GM12801 (cell line): ENCODE measurements around the gene F7.

ENCODE experiments used
- TF ChIP-seq, protein P1 (sequence below): IDR thresholded peaks from one replicate; pipeline ENCODE4 v1.5.1; 2011; ENCODE audit warnings: control low read depth; ENCODE audit not compliant: insufficient read length; ENCODE audit errors: extremely low read depth

Gene F7

DNA sequence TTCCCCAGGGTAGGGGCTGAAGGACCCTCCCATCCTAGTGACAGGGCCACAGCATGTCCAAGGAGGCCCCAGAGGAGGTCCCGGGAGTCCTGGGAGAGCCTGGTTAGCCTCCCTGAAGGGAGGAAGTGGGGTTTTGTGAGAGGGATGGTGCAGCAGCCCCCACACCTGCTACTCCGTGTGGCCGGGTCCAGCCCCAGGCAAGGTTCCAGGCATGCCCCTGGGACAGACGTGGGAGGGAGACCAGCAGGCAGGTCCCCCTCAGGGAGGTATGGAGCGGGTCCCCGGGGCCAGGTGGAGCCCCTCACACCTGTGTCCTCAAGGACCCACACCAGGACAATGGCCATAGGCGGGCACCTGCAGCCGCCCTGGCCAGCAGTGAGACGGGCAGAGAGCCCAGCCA, 1.9 kb upstream of the F7 start:
- TF ChIP-seq, protein P1, sequence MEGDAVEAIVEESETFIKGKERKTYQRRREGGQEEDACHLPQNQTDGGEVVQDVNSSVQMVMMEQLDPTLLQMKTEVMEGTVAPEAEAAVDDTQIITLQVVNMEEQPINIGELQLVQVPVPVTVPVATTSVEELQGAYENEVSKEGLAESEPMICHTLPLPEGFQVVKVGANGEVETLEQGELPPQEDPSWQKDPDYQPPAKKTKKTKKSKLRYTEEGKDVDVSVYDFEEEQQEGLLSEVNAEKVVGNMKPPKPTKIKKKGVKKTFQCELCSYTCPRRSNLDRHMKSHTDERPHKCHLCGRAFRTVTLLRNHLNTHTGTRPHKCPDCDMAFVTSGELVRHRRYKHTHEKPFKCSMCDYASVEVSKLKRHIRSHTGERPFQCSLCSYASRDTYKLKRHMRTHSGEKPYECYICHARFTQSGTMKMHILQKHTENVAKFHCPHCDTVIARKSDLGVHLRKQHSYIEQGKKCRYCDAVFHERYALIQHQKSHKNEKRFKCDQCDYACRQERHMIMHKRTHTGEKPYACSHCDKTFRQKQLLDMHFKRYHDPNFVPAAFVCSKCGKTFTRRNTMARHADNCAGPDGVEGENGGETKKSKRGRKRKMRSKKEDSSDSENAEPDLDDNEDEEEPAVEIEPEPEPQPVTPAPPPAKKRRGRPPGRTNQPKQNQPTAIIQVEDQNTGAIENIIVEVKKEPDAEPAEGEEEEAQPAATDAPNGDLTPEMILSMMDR = no peak

DNA sequence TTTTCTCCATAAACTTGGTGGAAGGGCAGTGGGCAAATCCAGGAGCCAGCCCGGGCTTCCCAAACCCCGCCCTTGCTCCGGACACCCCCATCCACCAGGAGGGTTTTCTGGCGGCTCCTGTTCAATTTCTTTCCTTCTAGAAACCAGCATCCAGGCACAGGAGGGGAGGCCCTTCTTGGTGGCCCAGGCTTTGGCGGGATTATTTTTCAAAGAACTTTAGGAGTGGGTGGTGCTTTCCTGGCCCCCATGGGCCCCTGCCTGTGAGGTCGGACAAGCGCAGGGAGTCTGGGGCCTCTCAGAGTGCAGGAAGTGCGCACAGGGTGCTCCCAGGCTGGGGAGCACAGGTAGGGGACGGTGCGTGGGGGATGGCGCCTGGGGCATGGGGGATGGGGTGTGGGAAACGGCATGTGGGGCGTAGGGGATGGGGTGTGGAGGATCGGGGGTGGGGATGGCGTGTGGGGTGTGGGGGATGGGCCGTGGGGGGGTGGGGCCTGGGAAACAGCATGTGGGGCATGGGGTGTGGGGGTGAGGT, 396 bp downstream of the F7 start:
- TF ChIP-seq, protein P1 = no peak

DNA sequence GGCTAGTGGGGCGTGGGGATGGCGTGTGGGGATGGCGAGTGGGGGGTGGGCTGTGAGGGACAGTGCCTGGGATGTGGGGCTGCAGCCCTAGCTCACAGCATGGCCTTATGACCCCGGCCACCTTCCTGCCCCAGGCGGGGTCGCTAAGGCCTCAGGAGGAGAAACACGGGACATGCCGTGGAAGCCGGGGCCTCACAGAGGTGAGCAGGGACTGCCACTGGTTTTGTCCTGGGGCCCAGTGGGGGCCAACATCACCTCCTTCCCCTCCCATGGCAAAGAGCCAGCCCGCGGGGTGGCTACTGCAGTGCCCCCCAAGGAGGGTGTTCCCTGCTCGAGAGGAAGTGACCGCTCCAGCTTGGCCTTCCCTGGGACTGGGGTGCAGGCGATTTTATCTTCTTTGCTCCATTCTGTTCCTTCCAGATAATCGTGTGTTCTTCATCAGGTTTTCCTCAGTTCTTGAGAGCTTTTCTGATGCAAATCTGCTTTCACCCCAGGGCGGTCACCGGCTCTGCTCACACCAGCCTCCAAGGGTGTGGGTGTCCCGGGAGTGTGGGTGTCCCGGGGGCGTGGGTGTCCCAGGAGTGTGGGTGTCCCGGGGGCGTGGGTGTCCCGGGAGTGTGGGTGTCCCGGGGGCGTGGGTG, 1.2 kb downstream of the F7 start:
- TF ChIP-seq, protein P1 = no peak

DNA sequence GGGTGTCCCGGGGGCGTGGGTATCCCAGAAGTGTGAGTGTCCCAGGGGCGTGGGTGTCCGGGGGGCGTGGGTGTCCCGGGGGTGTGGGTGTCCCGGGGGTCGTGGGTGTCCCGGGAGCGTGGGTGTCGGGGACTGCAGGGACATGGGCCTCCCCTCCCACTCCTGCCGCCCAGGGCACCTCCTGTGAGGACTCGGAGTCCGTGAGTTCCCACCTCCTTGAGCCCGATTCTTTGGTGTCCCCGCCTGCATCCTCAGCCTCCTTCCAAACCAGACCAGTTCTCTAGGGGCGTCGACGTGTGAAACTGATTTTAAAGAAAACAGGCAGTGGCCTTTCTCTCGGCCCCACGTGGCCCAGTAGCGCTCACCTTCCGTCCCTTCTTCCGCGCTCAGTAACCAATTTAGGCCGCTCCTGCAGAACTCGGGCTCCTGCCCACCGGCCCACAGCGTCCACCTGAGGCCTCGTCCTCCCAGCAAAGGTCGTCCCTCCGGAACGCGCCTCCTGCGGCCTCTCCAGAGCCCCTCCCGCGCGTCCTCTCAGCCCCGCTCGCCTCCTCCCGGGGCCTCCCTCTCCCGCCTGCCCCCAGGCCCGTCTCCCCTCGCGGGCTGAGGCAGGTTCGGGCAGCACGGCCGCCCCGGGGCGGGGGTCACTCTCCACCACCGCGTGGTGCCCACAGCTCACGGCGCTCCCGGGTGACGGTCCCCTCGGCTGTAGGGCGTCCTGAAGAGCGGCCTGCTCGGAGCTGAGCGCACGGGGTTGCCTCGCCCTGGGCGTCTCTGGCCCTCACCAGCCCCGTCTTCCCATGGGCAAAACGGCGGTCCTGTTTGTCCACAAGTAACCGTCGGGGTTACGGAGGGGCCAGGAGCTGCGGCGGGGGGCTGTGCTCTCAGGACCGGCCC, 3.8 kb downstream of the F7 start:
- TF ChIP-seq, protein P1 = no peak

DNA sequence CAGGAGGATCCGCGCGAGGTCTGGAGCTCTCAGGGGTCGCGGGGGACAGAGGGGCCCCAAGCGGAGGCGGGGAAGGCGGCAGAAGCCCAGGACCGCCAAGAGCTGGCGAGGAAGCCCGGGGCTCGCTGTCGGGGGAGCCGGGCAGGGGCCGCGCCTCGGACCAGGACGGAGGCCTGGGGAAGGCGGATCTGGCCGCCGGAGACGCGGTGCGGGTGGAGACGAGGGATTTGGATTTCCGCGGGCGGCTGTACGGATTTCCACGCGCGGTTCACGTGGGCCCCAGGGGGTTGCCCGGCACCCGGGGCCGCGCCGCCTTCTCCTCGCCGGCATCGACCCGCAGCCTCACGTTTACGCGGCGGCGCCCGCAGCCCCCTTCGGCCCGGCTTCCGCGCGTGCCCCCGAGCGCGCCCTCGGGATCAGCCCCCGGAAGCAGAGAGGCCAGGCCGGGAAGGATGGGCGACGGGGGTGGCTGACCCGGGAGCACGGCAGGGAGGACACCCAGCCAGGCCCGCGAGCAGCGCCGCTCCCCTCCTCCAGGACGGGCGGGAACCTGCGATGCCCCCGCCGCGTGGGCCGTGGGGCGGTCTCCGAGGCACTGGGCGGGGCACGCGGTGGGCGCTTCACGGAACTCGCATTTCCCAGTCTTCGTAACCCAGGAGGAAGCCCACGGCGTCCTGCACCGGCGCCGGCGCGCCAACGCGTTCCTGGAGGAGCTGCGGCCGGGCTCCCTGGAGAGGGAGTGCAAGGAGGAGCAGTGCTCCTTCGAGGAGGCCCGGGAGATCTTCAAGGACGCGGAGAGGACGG, 4.7 kb downstream of the F7 start:
- TF ChIP-seq, protein P1 = no peak

DNA sequence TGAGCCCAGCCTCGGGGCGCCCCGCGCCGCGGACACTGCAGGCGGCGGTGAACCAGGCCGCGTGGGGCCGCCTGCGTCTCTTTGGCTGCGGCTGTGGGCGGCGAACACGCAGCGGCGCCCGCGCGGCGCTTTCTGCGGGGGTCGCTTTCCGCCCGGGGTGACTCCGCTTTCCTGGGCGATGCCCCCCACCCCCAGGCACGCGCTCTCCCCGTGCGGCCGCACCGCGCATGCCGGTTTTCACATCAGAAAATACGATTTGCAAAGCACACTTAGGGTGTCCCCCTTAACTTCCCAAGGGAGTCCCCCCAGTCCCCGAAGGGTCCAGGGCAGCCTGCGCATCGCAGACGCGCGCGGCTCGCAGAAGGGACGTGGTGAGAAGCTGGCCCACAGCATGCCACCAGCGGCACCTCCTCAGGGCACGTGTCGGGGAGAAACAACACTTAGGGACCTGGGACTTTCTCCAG, 5.3 kb downstream of the F7 start:
- TF ChIP-seq, protein P1 = no peak
